Muscle of back (tissue), 11 donors: ENCODE measurements around the gene MMP8. TPM values are rescaled to one million over a fixed set of nuclear protein-coding genes. Genes with fewer than 3 reads are reported as not detected.
A peak's percentile ranks its signal among the peaks of the same experiment; 100 is the strongest.

Experiments used
- DNase-seq, 3 donors: peaks; one replicate each; pipeline versions ENCODE4 v3.0.0 to v3.0.0-alpha.2; 2013
- polyA plus RNA-seq, 10 donors: library from polyadenylated mRNA; unstranded; fragments of 120-200 nt; gene quantifications; one replicate each; pipeline ENCODE4 v1.2.1, GENCODE V29; 2013; ENCODE audit not compliant: insufficient read length in 10 of 10

Gene MMP8
- polyA plus RNA-seq, 10 donors = 0.05 to 0.28 (median 0.15) TPM; not detected in 3

GRCh38 chr11:102727890-102728289 is 3.1 kb upstream of the MMP8 start:
- peak in 1 of 3 donors; percentile 65 for DNase-seq

- no peak for DNase-seq
Measured at GRCh38 chr11:102722821-102723220, 1.9 kb downstream of the MMP8 start.

DNA sequence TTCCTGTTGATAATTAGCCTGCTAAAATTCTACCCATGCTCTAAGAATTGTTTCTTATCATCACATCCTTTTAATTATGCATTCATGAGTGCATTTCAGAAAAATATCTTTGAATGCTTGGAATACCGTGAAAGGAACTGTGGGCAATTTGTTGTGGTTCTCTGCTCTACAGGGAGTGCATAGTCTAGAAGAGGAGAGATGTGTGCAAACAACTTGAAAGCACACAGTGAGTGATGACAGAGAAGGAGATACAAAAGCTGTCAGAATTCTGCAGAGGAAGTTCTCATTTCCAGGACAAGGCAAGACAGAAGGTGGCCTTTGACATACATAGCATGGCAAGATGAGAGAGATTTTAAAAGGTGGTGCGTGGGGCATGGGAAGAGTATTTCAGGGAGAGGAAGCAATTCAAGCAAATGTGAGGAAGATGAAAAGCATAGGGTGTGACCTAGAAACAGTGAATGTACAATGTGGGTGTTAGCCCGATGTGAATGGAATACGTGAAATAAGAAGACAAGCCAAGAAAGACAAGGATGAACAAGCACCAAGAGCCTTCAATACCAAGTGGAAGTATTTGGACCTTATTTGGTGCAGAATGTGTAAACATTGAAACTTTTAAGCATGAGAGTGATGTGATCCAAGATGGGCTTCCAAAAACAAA is 5.0 kb downstream of the MMP8 start:
- DNase-seq = no peak

GRCh38 chr11:102717280-102717679 is 7.5 kb downstream of the MMP8 start:
- DNase-seq = no peak

GRCh38 chr11:102716527-102716926 is 8.2 kb downstream of the MMP8 start:
- DNase-seq = no peak

- no peak for DNase-seq
Measured at GRCh38 chr11:102712137-102712536, 12.6 kb downstream of the MMP8 start.

DNA sequence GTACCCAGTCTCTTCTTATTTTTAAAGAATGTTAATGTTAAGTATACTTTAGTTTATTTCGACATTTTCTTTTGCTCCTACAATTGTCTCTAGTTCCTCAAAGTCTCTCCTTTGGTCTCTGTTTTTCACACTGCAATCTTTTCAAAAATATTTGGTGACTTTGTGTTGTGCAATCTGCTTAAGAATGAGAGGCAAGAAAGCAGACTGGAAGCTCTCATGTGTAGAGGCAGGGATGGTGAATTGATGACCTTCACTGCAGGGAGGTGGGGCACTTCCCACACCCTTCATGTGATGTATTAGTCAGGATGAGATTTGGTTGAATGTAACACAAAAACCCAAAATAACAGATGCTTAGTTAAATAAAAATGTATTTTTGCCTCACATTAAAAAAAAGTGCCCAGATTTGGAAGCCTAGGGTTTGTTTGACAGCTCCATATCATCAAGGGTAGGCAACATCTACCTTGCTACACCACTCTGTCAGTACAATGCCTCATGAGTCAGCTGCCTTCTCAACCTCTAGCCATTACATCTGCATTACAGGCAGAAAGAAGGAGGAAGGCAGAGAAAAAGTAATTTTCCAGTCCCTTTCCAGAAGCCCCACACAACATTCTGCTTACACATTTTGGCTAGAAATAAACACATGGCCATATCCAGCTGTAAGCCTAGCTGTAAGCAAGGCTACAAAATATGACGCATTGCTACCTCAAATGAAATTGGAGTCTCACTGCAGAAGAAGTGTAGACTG is 15.4 kb downstream of the MMP8 start:
- no peak for DNase-seq

GRCh38 chr11:102708654-102709053 is 16.1 kb downstream of the MMP8 start:
- DNase-seq = no peak

- no peak for DNase-seq
Measured at GRCh38 chr11:102705626-102706025, 19.1 kb downstream of the MMP8 start, which contains the start of gene MMP27. Gene MMP27 (minus strand): TSS chr11:102705769. CDS start chr11:102705714, 55 bp downstream.

GRCh38 chr11:102704841-102705240 is 19.9 kb downstream of the MMP8 start:
- DNase-seq = no peak

DNA sequence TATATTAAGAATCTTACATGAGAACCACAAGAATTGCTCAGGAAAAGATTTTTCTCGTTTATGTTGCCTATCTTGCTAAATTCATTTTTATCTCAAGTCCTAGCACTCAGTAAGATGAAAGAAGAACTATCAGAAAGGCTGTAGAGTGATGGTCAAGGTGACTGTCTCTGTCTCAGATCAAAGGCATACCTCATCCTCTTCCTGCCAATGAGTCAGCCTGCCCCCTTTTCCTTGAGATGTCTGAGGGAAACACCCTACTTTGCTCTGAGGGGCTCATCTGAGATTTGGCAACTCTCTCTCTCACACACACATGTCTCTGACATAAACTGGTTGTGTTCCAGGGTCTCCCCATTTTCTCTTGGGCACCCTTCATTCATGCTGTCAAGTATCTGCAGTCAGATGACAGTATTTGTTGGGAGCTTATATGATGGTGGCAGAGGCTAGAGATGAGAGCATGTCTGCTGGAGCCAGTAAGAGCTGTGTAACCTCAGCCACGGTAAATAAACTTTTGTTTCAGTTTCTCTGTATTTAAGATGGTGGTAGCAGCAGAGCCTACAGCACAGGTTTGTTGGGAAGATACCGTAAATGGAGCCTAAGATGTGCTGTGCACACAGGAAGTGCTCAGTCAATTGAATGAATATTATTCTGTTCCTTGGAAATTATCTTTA is 20.8 kb downstream of the MMP8 start:
- DNase-seq = no peak

DNA sequence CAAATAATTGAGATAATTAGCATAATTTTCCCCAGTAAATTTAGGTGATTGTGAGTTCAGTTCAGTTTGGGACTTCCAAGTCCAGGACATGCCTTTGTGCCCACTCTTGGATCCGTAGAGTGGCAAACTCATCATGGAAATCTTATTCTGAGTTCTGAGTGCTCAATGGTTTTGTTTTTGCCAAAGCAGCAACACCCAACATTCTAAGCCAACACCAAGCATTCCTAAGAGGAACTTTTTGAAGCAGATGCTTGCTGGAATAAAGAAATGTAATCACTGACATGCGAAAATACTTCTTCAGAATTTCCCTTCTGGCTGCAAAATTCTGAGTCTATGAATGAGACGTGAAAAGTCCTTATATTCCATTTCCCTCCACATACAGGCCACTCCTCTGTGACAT is 29.6 kb downstream of the MMP8 start:
- no peak for DNase-seq

DNA sequence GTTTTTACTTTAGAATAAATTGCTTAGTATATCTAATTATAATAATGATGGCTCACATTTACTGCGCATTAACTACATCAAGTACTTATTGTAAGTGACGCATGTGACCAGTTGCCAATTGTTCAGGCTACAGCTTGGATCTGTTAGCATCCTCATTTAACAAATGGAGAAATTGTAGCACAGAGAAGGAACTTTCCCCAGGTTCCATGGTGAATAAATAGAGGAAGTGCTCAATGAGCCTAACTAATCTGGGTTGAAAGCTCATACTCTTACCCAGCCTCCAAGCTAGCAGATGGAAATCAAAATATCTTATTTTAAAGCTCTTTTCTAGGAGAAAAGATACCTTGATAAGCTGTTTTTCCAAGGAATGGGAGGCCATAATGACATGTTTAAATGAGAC is 39.0 kb downstream of the MMP8 start:
- peak in 1 of 3 donors; percentile 10 for DNase-seq

DNA sequence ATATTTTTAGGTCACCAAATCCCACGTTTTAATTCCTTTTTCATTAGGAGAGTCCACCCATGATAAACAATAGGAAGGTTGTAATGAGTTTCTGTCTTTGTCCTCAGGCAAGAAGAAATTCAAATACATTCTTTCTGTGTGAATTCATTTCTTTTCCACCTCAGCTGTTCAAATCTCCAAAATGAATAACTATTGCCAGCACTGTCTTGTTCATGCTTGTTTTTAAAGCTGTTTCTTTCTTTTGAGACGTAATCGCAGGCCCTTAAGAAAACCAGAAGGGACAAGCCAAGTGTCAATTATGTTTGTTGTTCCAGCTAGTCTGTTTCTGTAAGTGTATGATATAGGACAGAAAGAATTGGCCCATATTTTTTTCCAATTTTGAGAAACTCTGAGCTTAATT is 39.4 kb downstream of the MMP8 start:
- peak; percentile 40 to 51 (median 47) for DNase-seq

GRCh38 chr11:102683277-102683676 is 41.5 kb downstream of the MMP8 start:
- DNase-seq = no peak

- peak; percentile 44 to 67 (median 64) for DNase-seq
Measured at GRCh38 chr11:102680945-102681344, 43.8 kb downstream of the MMP8 start.

DNA sequence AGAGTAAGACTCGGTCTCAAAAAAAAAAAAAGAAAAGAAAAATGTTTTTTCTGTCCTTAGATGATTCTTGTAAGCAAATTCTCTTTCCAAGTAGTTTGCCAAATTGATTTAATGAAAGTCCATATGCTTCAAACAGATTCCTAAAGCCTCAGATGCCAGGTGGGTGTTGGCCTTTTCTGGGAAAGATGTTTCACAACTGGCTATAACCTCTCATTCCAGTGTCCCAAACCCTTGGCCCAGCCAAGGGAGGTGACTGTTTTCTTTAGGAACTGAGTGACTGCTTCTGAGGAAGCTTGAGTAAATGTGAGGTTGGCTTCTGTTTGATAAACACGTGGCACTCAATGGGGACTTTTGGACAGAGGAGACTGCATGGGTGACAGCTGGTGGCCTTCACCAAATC is 46.7 kb downstream of the MMP8 start:
- DNase-seq = no peak

- no peak for DNase-seq
Measured at GRCh38 chr11:102676084-102676483, 48.7 kb downstream of the MMP8 start.

- no peak for DNase-seq
Measured at GRCh38 chr11:102669664-102670063, 55.1 kb downstream of the MMP8 start.

DNA sequence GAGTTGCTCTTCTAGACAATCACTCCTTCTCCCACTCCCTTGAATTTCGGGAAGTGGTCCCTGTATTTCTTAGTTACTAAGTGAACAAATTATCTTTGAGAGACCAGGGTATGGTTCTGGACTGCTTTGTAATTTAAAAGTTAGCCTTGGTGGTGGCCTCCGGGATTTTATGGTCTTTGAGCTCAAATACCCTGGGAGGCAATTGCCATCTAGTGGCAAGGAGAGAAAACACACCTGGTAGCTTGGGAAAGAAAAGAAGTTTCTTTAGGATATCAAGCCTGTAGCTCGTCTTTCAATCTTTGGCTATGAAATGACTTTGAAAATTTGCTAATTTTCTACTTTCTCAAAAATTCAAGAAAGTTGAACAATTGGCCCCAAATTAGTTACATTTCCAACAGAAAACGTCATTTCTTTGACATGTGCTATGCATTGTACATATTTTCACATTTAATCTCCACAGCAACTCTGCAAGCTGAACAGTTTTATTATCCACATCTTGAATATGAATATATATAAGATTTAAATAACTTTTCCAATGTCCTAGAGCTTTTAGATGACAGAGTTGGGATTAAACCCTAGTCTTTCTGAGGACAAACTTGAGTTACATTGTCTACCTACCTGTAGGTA is 58.3 kb downstream of the MMP8 start:
- DNase-seq = peak in 1 of 3 donors; percentile 7

GRCh38 chr11:102664001-102664752 is 60.6 kb downstream of the MMP8 start:
- DNase-seq = no peak

GRCh38 chr11:102662607-102663006 is 62.1 kb downstream of the MMP8 start:
- no peak for DNase-seq
